OCI-LY3 (cell line): Measurements from ENCODE around the gene FRMPD1.

Experiments
- H2AFZ ChIP-seq: fragments of 200-600, 300-600 bp; shearing (Covaris generic); 2 replicates; pipeline ENCODE4 v1.6.0; 2014; ENCODE audit warnings: antibody characterized with exemption, low read depth, low read length
- H3K27ac ChIP-seq: fragments of 200-600, 300-600 bp; sonication (generic); 2 replicates; pipeline ENCODE4 v1.5.1; 2014; ENCODE audit warnings: mild to moderate bottlenecking, low read length, moderate library complexity, mixed read lengths
- H3K27me3 ChIP-seq: fragments of 200-600, 300-600 bp; sonication (generic); 2 replicates; pipeline ENCODE4 v1.6.1; 2014; ENCODE audit warnings: low read depth, low read length, mixed read lengths
- H3K36me3 ChIP-seq: fragments of 200-600, 300-600 bp; sonication (generic); replicated peaks from 2 replicates; pipeline ENCODE3; 2014; ENCODE audit warnings: low read depth, low read length, mixed read lengths
- H3K4me1 ChIP-seq: fragments of 300-600, 200-600 bp; sonication (generic); 2 replicates; pipeline ENCODE4 v1.6.1; 2014; ENCODE audit warnings: low read length, mixed read lengths
- H3K4me2 ChIP-seq: fragments of 200-600, 300-600 bp; sonication (generic); 2 replicates; pipeline ENCODE4 v1.6.1; 2014; ENCODE audit warnings: low read length, mixed read lengths
- H3K4me3 ChIP-seq: fragments of 300-600, 200-600 bp; sonication (generic); 2 replicates; pipeline ENCODE4 v1.5.1; 2014; ENCODE audit warnings: antibody characterized with exemption, mild to moderate bottlenecking, low read length, moderate library complexity
- H3K79me2 ChIP-seq: fragments of 300-600, 200-600 bp; shearing (Covaris generic); 2 replicates; pipeline ENCODE4 v1.6.1; 2014; ENCODE audit warnings: mild to moderate bottlenecking, low read length, mixed read lengths
- H3K9ac ChIP-seq: fragments of 300-600, 200-600 bp; shearing (Covaris generic); 2 replicates; pipeline ENCODE4 v1.6.0; 2014; ENCODE audit warnings: mild to moderate bottlenecking, low read length, moderate library complexity
- H3K9me3 ChIP-seq: fragments of 200-600, 300-600 bp; shearing (Covaris generic); 2 replicates; pipeline ENCODE4 v1.6.1; 2014; ENCODE audit warnings: low read length, mixed read lengths; ENCODE audit not compliant: insufficient read depth
- H4K20me1 ChIP-seq: fragments of 200-600, 300-600 bp; sonication (generic); 2 replicates; pipeline ENCODE4 v1.6.1; 2016; ENCODE audit warnings: low read length, mixed read lengths; ENCODE audit not compliant: insufficient read depth
- EZH2phosphoT487 ChIP-seq: fragments of 200-600 bp; shearing (Covaris generic); IDR thresholded peaks from 2 replicates; pipeline ENCODE4 v1.6.1; 2018; ENCODE audit warnings: antibody characterized with exemption, mixed run types, low read depth
- TF ChIP-seq, protein P1 (sequence below): fragments of 200-600, 300-600 bp; sonication (generic); IDR thresholded peaks from 2 replicates; pipeline ENCODE4 v1.5.1; 2014; ENCODE audit warnings: antibody characterized with exemption, low read length, low read depth

FRMPD1 gene

DNA sequence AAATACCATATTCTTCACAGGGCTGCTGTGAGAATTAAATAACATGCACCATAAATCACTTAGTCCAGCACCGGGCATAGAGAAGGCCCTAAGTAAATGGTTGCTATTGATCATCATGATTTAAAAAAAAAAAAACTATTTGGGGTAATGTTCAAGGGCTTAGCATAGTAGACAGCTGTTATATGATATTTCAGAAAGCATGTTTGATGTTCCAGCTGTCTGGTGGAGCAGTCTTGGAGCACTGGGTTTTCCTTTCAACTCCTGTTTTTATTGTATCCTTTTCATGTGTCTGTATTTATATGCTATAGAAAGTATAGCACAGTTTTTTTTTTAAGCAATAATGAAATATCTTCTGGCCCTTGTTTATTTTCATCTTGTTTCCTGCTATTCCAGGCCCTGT is 30.4 kb upstream of the FRMPD1 start:
- no peaks in the 10 kb centered on the region for H3K4me1 ChIP-seq
- H3K4me3 ChIP-seq: no peak overlapping the region
- H3K36me3 ChIP-seq: no peaks in the 10 kb centered on the region
- no peaks in the 10 kb centered on the region for H3K9me3 ChIP-seq
- H2AFZ ChIP-seq: no peak overlapping the region
- no peak overlapping the region for H3K27ac ChIP-seq
- H3K9ac ChIP-seq: no peak overlapping the region
- no peak overlapping the region for H3K4me2 ChIP-seq
- H4K20me1 ChIP-seq: no peaks in the 10 kb centered on the region
- H3K79me2 ChIP-seq: no peaks in the 10 kb centered on the region
- no peaks in the 10 kb centered on the region; the same call in 1 of the 2 replicates for H3K27me3 ChIP-seq
- no peak for TF ChIP-seq EZH2phosphoT487
- TF ChIP-seq, protein P1, sequence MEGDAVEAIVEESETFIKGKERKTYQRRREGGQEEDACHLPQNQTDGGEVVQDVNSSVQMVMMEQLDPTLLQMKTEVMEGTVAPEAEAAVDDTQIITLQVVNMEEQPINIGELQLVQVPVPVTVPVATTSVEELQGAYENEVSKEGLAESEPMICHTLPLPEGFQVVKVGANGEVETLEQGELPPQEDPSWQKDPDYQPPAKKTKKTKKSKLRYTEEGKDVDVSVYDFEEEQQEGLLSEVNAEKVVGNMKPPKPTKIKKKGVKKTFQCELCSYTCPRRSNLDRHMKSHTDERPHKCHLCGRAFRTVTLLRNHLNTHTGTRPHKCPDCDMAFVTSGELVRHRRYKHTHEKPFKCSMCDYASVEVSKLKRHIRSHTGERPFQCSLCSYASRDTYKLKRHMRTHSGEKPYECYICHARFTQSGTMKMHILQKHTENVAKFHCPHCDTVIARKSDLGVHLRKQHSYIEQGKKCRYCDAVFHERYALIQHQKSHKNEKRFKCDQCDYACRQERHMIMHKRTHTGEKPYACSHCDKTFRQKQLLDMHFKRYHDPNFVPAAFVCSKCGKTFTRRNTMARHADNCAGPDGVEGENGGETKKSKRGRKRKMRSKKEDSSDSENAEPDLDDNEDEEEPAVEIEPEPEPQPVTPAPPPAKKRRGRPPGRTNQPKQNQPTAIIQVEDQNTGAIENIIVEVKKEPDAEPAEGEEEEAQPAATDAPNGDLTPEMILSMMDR: no peak

DNA sequence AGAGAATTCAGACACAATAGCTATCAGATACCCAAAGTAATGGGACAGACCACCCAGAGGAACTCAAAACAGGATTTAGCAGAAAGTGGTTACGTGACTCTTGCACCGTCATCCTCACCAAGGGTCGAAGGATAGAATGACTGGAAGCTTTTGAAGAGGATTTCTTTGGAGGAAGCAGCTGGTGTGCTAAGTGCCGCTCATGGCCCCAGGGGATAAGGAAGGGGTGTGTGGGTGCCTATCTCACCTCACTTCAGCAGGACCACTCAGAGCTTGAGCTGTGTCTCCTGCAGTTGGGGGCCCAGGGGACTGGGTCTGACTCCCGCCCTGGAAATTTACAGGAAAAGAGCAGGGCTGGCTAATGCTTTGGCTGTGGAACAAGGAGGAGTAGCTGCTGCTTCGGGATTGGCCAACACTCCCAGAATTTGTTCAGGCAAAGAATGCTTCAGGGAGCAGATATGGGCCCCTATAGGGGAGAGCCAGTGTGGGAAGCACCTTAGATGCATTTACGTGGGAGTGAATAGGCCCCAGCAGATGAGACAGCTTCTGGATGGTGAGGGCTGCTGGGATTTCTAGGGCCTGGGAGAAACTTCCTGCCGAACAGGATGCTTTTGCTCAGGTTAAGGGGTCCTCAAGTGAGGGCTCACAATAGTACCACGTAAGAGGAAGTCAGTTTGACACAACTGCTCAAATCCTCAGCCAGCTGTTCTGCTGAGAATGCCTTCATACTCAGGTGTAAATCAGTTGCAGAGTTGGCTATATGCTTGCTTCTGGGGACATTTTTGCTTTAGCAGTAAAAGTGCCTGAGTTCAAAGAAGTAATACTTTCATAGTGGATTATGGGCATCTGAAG is 29.3 kb upstream of the FRMPD1 start:
- H3K27ac ChIP-seq: no peak overlapping the region
- H3K4me2 ChIP-seq: no peak overlapping the region
- TF ChIP-seq, protein P1: no peak
- TF ChIP-seq EZH2phosphoT487: no peak

DNA sequence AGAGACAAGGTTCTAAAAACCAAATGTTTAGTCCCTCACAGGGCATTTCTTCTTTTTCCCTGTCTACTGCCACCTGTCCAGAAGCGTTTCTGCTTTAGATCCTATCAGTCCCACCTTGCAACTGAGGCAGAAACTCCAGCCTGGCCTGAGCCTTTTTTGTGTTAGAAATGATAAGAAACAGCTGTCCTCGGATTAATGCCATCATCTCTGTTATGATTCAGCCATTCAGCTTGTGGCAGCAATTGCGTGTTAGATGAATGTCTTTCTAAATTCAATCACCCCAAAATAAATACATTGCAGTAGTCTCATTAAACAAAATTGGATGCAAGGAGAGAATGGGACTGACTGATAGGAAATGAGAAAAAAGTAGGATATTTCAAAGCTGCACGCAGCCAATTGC is 28.3 kb upstream of the FRMPD1 start:
- H3K27ac ChIP-seq: no peak overlapping the region
- TF ChIP-seq, protein P1: no peak
- TF ChIP-seq EZH2phosphoT487: no peak
- no peaks in the 10 kb centered on the region for H3K9me3 ChIP-seq
- no peaks in the 10 kb centered on the region for H4K20me1 ChIP-seq
- H3K4me1 ChIP-seq: no peaks in the 10 kb centered on the region
- no peak overlapping the region for H3K9ac ChIP-seq
- H2AFZ ChIP-seq: no peak overlapping the region
- no peaks in the 10 kb centered on the region; the same call in 1 of the 2 replicates for H3K27me3 ChIP-seq
- no peak overlapping the region for H3K4me2 ChIP-seq
- H3K36me3 ChIP-seq: no peaks in the 10 kb centered on the region
- H3K4me3 ChIP-seq: no peak overlapping the region
- H3K79me2 ChIP-seq: no peaks in the 10 kb centered on the region

More for the DNA sequence above, 29.3 kb upstream of the FRMPD1 start:
- Histone ChIP-seq H3K4me3 (no peak overlapping the region), H3K4me1 (no peaks in the 10 kb centered on the region), H4K20me1 (no peaks in the 10 kb centered on the region), H3K27me3 (no peaks in the 10 kb centered on the region; the same call in 1 of the 2 replicates), H3K36me3 (no peaks in the 10 kb centered on the region), H3K9me3 (no peaks in the 10 kb centered on the region), H2AFZ (no peak overlapping the region), H3K9ac (no peak overlapping the region), H3K79me2 (no peaks in the 10 kb centered on the region)

DNA sequence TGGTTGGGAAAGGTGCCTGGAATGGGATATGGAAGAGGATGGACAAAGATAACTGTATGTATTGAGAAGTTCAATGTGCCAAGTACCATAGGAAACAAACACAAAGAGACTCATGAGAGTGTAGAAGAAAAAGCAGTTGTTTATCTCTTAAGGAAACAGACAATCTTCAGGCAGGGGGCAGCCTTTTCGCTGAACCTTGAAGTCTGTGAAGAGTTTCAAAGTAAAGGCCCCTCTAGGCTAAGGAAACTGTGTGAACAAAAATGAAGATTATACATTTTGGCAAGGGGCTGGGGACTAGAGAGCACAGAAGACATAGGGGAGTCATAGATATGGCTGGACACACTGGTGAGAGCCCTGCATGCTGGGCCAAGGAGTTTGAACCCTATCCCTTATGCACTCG is 27.5 kb upstream of the FRMPD1 start:
- Histone ChIP-seq H3K9ac (no peak overlapping the region), H4K20me1 (no peaks in the 10 kb centered on the region), H2AFZ (no peak overlapping the region), H3K4me3 (no peak overlapping the region), H3K9me3 (no peaks in the 10 kb centered on the region), H3K4me1 (no peaks in the 10 kb centered on the region), H3K4me2 (no peak overlapping the region), H3K36me3 (no peaks in the 10 kb centered on the region), H3K79me2 (no peaks in the 10 kb centered on the region), H3K27ac (no peak overlapping the region), H3K27me3 (no peaks in the 10 kb centered on the region)
- TF ChIP-seq EZH2phosphoT487: no peak
- TF ChIP-seq, protein P1: no peak
